Activated naive CD8-positive, alpha-beta T cell treated with anti-CD3 and anti-CD28 coated beads, Interleukin-2, amount 10 ng/mL, durations not matched to agents 7 days and 5 days (primary cell): ENCODE results near the gene C1QTNF2. TPM values are rescaled to one million over a fixed set of nuclear protein-coding genes. Genes with fewer than 3 reads are reported as not detected.

Experiments used
- ATAC-seq: fragments of 150-1000 bp; cut with Tn5 transposase; one replicate; pipeline ENCODE4 v1.10.0; 2021; ENCODE audit warnings: low read depth, moderate library complexity
- POLR2A ChIA-PET: fragments of 350-600 bp; sonication (Branson Sonifier 250); formaldehyde crosslinking; loops from one replicate; lab custom pipeline; 2021; ENCODE audit warnings: antibody characterized with exemption; lab: Charles Lee
- DNase-seq: peaks from one replicate; pipeline ENCODE4 v3.0.0; 2021
- H3K27ac Mint-ChIP-seq: one replicate; pipeline ENCODE4 v1.8.0; 2022; ENCODE audit warnings: mild to moderate bottlenecking, mixed read lengths
- H3K27me3 Mint-ChIP-seq: one replicate; pipeline ENCODE4 v1.8.0; 2022; ENCODE audit warnings: mild to moderate bottlenecking, moderate library complexity, mixed read lengths
- H3K36me3 Mint-ChIP-seq: one replicate; pipeline ENCODE4 v1.8.0; 2021; ENCODE audit warnings: mild to moderate bottlenecking, mixed read lengths
- H3K4me1 Mint-ChIP-seq: one replicate; pipeline ENCODE4 v1.8.0; 2021; ENCODE audit warnings: mixed read lengths
- H3K4me3 Mint-ChIP-seq: one replicate; pipeline ENCODE4 v1.8.0; 2022; ENCODE audit warnings: mild to moderate bottlenecking, moderate library complexity, mixed read lengths
- H3K9me3 Mint-ChIP-seq: one replicate; pipeline ENCODE4 v1.8.0; 2021; ENCODE audit warnings: mixed read lengths
- total RNA-seq, 2 experiments: library from RNA; stranded (reverse); gene quantifications; one replicate each; pipeline ENCODE4 v1.2.3, GENCODE V29; 2021

The C1QTNF2 gene
- total RNA-seq, 2 experiments from 2014 or later = not detected

DNA sequence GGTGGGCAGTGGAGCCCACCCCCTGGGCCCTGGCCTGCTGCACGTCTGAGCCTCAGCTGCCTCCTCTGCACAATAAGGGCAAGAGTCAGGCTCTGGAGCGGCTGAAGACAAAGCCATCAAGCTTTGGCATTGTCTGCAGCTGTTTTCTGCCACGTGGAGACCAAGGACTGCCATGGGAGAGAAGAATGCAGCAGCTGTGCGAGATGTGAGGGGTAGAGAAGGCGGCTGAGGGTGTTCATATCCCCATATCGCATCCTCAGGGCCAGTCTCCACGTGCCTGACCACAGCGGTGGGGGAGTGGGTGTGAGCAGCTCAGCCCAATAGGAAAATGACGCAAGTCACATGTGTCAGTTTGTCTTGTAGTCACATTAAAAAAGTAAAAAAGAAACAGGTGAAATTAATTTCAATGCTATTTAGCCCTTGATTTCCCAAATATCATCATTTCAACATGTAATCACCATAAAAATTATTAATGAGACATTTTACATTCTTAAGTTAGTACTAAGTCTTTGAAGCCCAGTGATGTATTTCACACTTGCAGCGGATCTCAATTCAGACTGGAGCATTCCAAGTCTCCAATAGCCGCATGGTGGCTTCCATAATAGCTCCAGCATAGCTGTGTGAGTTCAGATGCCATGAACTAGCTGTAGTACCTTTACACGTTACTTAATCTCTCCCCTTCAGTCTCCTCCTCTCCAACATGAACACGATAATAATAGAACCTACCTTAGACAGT is 6.6 kb downstream of the C1QTNF2 start:
- Mint-ChIP-seq H3K9me3 (no peaks in the 10 kb centered on the region), H3K27ac (no peak overlapping the region), H3K4me1 (no peaks in the 10 kb centered on the region), H3K36me3 (no peaks in the 10 kb centered on the region), H3K27me3 (peaks cover 26% of the 10 kb centered on the region), H3K4me3 (no peak overlapping the region)
- POLR2A ChIA-PET = no interaction called here
- ATAC-seq (no peak), DNase-seq (no peak)

DNA sequence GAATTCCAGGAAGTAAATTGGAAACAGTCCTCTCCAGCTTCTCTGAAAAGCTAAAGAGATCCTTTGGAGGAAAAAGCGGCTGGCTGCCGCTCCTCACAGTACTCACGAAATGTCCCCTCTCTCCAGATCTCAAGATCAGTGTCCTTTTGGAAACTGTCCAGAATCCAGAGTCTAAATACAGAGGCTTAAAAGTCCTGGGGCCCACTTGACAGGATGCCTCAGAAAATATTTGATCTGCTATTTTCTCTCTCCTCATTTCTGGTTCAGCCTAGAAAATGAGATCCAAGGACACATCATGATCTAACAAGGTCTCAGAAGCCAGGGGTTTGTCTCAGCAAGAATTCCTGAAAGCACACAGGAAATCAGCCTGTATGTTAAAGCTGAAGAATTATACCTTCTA is 7.2 kb downstream of the C1QTNF2 start:
- Mint-ChIP-seq H3K4me3 (no peak overlapping the region), H3K36me3 (no peaks in the 10 kb centered on the region), H3K27ac (no peak overlapping the region), H3K9me3 (no peaks in the 10 kb centered on the region), H3K4me1 (no peaks in the 10 kb centered on the region), H3K27me3 (peaks cover 20% of the 10 kb centered on the region)
- POLR2A ChIA-PET = no interaction called here
- no peak for DNase-seq
- ATAC-seq = no peak

DNA sequence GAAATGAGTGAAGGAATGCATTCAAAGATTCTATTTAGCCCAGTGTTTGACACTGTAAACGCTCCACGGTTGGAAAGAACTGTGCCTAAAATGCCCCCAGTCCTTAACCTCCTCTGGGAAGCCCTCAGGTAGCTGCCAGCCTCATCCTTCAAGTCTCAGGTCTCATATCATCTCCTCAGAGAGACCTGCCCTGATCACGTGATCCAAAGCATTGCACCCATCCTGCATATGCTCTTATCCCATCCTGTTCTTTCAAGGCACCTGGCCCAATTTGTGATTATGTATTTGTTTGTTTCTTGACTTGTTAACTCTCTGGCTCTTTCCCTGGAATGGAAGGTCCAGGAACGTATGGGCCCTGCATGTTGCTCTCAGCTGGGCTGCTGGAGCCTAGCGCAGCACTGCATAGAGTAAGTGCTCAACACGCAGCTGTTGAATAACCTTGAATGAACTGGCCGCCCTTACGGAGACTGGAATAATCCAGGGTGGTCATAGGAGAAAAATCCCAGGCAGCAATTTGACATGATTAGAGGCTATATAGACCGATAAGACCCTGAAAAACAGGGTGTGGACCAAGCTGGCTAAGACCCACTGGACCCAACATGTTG is 8.7 kb downstream of the C1QTNF2 start:
- DNase-seq (no peak), ATAC-seq (no peak)
- Mint-ChIP-seq H3K4me1 (no peaks in the 10 kb centered on the region), H3K36me3 (no peaks in the 10 kb centered on the region), H3K27ac (no peak overlapping the region), H3K27me3 (peaks cover 7% of the 10 kb centered on the region), H3K9me3 (no peaks in the 10 kb centered on the region), H3K4me3 (no peak overlapping the region)
- POLR2A ChIA-PET = no interaction called here

DNA sequence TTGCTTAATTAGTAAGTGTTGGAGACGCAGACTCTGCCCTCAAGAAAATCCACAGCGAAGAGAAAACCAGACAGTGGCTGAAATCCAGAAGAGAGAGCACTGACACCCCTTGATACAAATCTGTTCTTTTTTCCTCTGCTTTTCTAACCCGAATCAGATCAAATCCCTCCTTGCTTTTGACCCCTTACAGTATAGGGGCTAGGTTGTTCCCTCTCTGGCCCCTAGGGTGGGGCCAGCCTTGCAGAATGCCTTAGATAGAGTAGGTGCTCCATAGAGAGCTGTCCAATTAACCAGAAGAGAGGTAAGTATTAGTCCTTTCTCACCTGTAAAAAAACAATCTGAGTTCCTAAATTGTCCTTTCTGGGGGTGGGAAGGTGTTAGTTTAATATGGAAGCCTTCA is 10.1 kb downstream of the C1QTNF2 start:
- Mint-ChIP-seq H3K27me3 (peaks cover 6% of the 10 kb centered on the region), H3K9me3 (no peaks in the 10 kb centered on the region), H3K4me1 (no peaks in the 10 kb centered on the region), H3K36me3 (no peaks in the 10 kb centered on the region), H3K27ac (no peak overlapping the region), H3K4me3 (no peak overlapping the region)
- POLR2A ChIA-PET = no interaction called here
- ATAC-seq (no peak), DNase-seq (no peak)

DNA sequence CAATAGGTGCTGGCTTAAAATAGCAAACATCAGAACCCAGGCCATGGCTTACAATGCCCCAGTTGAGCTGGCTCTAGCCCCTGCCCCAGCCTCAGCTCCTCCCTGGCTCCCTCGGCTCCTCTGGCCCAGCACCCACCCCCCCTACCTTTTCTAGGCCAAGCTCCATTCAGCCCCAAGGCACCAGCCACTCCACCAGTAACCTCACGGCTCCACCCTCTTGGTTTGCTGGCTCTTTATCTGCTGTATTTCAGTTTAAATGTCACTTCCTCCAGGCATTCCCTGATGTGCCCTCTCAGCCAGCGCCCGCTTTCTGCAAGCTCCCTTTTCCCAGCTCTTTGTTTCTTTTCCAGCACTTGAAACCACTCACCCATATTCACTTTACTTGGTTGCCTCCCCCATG is 10.6 kb downstream of the C1QTNF2 start:
- ATAC-seq = no peak
- POLR2A ChIA-PET = no interaction called here
- no peaks in the 10 kb centered on the region for H3K36me3 Mint-ChIP-seq
- peak overlapping the region; percentile 51 for H3K27ac Mint-ChIP-seq
- H3K4me3 Mint-ChIP-seq = no peak overlapping the region
- no peaks in the 10 kb centered on the region for H3K4me1 Mint-ChIP-seq
- no peak for DNase-seq
- peaks cover 2% of the 10 kb centered on the region for H3K27me3 Mint-ChIP-seq
- H3K9me3 Mint-ChIP-seq = no peaks in the 10 kb centered on the region

DNA sequence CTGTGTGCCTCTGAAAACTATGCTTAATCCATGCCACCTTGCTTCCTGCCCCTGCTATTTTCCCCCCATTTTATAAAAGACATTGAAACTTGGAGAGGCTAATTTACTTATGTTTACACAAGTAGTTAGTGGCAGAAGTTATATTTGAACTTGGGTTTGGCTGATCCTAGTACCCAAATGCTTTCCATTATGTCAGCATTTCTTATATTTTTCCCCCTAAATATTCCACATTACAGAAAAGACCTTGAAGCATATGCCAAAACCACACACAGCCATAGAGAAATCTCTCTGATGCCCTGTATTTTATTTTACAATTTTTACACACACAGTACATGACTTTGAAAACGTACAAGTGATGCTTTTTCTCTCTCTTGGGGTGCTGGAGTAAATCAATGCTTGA is 11.2 kb downstream of the C1QTNF2 start:
- DNase-seq = no peak
- no peaks in the 10 kb centered on the region for H3K36me3 Mint-ChIP-seq
- POLR2A ChIA-PET = no interaction called here
- peaks cover 2% of the 10 kb centered on the region for H3K27me3 Mint-ChIP-seq
- no peak overlapping the region for H3K4me3 Mint-ChIP-seq
- no peak overlapping the region for H3K27ac Mint-ChIP-seq
- H3K4me1 Mint-ChIP-seq = no peaks in the 10 kb centered on the region
- no peaks in the 10 kb centered on the region for H3K9me3 Mint-ChIP-seq
- no peak for ATAC-seq

DNA sequence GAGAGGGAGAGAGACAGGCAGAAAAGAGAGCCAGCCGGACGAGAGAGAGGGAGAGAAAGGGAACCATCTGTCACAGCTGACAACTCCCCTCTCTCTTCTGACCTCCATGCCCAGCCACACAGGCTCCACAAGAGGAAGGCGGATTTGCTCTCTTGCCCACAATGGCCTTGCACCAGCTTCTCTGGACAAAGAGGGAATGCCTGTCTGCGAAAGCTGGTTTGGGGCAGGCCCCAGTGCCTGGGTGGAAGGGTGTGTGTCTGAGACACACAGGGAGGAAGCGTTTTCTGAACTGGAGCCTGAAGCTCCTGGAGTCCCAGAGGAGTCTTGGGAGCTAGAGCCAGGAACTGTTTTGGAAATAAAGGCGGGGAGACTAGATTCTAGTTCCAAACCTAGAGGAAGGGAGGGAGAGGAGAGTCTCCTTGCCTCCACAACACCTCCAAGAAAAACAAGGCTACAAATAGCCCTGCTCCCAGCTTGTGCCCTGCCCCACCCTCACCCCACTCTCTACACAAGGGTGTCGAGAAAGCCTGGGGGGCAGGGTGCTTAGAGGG is 12.5 kb downstream of the C1QTNF2 start:
- no peaks in the 10 kb centered on the region for H3K4me1 Mint-ChIP-seq
- no peak overlapping the region for H3K4me3 Mint-ChIP-seq
- H3K36me3 Mint-ChIP-seq = no peaks in the 10 kb centered on the region
- ATAC-seq (no peak), DNase-seq (no peak)
- no peaks in the 10 kb centered on the region for H3K9me3 Mint-ChIP-seq
- no peak overlapping the region for H3K27ac Mint-ChIP-seq
- no peaks in the 10 kb centered on the region for H3K27me3 Mint-ChIP-seq
- POLR2A ChIA-PET = no interaction called here

DNA sequence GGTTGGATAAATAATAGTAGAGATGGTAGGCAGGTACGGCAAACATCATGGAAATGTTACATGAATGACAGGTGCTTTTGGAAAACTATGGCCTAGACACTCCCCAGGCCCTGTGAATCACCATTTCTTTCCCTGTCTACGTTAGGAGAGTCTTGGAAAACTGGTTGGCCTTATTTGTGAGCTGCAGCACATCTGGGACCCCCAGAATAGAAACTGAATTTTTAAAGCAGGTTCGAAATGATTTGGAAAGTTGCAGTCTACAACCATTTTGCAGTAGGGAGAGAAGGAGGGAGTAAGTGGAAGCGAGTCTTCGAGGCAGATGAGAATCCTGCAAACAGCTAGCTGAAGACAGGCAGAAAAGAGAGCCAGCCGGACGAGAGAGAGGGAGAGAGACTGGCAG is 13.0 kb downstream of the C1QTNF2 start:
- no peak for ATAC-seq
- Mint-ChIP-seq H3K9me3 (no peaks in the 10 kb centered on the region), H3K4me1 (no peaks in the 10 kb centered on the region), H3K27ac (no peak overlapping the region), H3K4me3 (no peak overlapping the region), H3K27me3 (no peaks in the 10 kb centered on the region), H3K36me3 (no peaks in the 10 kb centered on the region)
- DNase-seq = no peak
- POLR2A ChIA-PET = no interaction called here

DNA sequence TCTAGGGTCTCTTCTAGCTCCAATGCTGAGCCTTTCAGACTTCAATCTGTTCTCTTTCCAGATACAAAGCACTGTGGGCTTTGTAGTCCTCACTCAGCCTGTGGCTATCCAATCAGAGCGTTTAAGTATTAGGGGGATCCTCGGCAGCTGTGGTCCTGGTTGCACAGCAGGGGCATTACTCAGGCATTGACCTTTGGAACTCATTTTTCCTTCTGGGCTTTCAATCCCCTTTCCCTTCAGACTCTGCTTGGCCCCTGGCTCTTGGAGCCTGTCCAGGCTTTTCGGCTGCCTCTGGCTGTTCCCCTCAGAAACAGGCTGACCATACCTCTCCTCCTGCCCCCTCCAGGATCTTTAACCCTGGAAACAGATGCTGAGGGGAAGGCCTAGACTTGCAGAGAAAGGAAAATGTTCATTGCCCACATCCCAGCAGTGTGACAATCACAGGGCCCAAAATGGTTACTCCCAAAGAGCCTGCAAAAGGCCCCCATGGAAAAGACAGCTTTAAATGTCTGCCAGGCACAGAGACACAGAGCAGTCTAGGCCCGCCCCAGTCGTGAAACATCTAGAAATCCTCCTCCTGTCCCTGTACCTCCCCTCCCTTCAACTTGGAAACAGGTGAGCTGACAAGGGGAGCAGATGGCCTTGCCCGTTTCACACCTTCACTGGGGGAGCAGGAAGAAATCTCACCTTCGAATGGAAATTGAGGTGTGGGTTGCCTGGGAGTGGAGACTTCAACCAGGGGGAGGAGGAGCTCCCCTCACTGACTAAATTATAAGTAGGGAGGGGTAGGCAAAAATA is 13.7 kb downstream of the C1QTNF2 start:
- Mint-ChIP-seq H3K27ac (no peak overlapping the region), H3K27me3 (no peaks in the 10 kb centered on the region)

DNA sequence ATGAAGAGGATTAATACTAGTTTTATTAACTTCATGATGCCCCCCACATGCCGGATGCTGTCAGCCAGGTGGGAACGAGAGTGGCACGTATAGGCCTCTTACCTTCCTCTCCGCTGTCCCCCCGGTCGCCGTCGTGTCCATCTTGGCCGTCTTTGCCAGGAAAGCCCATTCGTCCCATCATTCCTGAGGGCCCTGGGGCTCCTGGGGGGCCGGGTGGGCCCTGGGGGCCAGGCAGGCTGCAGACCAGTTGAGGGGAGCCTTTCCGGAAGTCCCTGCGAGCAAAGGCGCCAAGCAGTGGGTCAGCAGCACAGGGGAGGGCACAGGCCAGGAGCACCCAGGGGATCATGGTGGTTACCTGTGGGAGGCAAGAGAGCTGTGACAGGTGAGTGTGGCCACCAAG is 15.8 kb downstream of the C1QTNF2 start:
- no peak overlapping the region for H3K4me3 Mint-ChIP-seq
- no peaks in the 10 kb centered on the region for H3K36me3 Mint-ChIP-seq
- POLR2A ChIA-PET = no interaction called here
- no peak for ATAC-seq
- H3K27me3 Mint-ChIP-seq = no peaks in the 10 kb centered on the region
- no peaks in the 10 kb centered on the region for H3K9me3 Mint-ChIP-seq
- H3K27ac Mint-ChIP-seq = no peak overlapping the region
- H3K4me1 Mint-ChIP-seq = no peaks in the 10 kb centered on the region
- no peak for DNase-seq

More for the DNA sequence above, 13.7 kb downstream of the C1QTNF2 start:
- no peak overlapping the region for H3K4me3 Mint-ChIP-seq
- POLR2A ChIA-PET = no interaction called here
- DNase-seq (no peak), ATAC-seq (no peak)
- H3K4me1 Mint-ChIP-seq = no peaks in the 10 kb centered on the region
- no peaks in the 10 kb centered on the region for H3K9me3 Mint-ChIP-seq
- no peaks in the 10 kb centered on the region for H3K36me3 Mint-ChIP-seq

DNA sequence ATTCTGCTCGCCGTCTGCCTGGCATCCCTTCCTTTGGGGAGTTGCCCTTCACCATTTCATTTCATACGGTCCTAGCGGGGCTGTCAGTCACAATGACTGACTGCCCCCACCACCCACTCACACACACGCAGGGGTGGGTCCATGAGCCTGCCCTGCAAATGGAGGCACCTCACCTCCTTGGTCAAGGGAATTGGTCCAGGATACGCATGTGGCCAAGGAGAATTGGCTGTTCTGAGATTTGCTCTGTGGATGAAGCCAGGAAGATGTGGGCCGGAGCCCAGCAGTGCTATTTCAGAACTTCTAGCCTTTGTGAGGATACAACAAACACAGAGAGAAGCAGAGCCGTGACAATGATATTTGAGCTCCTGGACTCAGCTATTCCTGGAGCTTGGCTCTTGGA is 17.0 kb downstream of the C1QTNF2 start:
- Mint-ChIP-seq H3K4me3 (no peak overlapping the region), H3K9me3 (no peaks in the 10 kb centered on the region), H3K27me3 (no peaks in the 10 kb centered on the region), H3K36me3 (no peaks in the 10 kb centered on the region), H3K4me1 (no peaks in the 10 kb centered on the region), H3K27ac (no peak overlapping the region)
- DNase-seq = no peak
- no peak for ATAC-seq
- POLR2A ChIA-PET = no interaction called here

DNA sequence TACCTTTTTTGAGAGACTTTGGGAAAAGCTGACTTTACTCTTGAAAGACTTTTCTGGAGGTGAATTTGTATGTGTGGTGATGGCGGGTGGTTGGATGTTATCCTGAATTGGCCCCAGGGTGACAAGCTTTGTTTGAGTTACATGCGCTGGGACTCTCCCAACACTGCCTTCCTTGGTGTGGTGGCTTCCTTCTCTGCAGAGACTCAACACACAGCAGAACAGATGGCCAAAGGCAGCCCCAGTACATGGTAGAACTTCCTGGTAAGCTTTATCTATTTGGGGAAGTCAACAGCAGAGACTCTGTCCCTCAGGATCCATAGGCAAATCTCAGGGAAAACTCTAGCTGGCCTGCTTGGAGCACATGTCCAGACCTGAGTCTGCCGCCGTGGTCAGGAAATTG is 18.1 kb downstream of the C1QTNF2 start:
- Mint-ChIP-seq H3K36me3 (no peaks in the 10 kb centered on the region), H3K27me3 (no peaks in the 10 kb centered on the region)

DNA sequence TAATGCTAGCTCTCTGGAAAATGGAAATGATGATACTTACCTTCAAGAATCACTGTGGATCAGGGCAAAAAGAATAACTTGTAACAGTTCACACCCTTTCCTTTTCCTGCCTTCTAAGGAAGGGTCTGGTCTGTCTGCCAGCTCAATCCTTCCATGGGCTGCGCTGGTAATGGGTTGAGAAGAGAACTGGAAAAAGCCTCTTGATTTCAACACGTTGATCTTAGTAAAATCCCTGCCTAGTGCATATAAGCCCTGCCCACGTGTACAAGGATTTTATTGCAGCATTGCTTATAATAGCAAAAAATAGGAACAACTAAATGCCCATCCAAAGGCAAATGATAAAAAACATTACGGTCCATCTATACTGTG is 20.5 kb downstream of the C1QTNF2 start:
- Mint-ChIP-seq H3K4me3 (no peak overlapping the region), H3K4me1 (no peaks in the 10 kb centered on the region), H3K36me3 (no peaks in the 10 kb centered on the region), H3K27me3 (no peaks in the 10 kb centered on the region), H3K27ac (no peak overlapping the region), H3K9me3 (no peaks in the 10 kb centered on the region)
- ATAC-seq = no peak
- no peak for DNase-seq
- POLR2A ChIA-PET = no interaction called here

More for the DNA sequence above, 18.1 kb downstream of the C1QTNF2 start:
- no peak for DNase-seq
- POLR2A ChIA-PET = no interaction called here
- Mint-ChIP-seq H3K4me3 (no peak overlapping the region), H3K27ac (no peak overlapping the region), H3K4me1 (no peaks in the 10 kb centered on the region), H3K9me3 (no peaks in the 10 kb centered on the region)
- ATAC-seq = no peak
